Natural killer cell (primary cell): ENCODE measurements around the gene MYLIP. TPM values are rescaled to one million over a fixed set of nuclear protein-coding genes. Genes with fewer than 3 reads are reported as not detected.

Source experiments
- ATAC-seq, 3 donors: fragments of 150-1000 bp in 2 of 3; fragments of 200-7000 bp in 1 of 3; cut with Tn5 transposase; 1 replicate in 1 of 3; 2 replicates in 2 of 3; pipeline ENCODE4 v1.10.0; 2021; ENCODE audit warnings: mild to moderate bottlenecking in 2 of 3, moderate library complexity in 2 of 3
- DNase-seq, 2 donors: peaks; one replicate each; pipeline versions ENCODE4 v3.0.0 to v3.0.0-alpha.2; 2013 to 2021; ENCODE audit warnings: mixed read lengths in 1 of 2
- H3K27ac ChIP-seq: one replicate; pipeline ENCODE4 v1.5.1; 2013; ENCODE audit warnings: mild to moderate bottlenecking, low read length
- H3K27me3 ChIP-seq: one replicate; pipeline ENCODE4 v1.6.1; 2013; ENCODE audit warnings: low read length; ENCODE audit not compliant: control insufficient read depth, insufficient read depth
- H3K36me3 ChIP-seq: one replicate; pipeline ENCODE4 v1.6.1; 2013; ENCODE audit warnings: low read length; ENCODE audit not compliant: control insufficient read depth, insufficient read depth
- H3K4me1 ChIP-seq: one replicate; pipeline ENCODE4 v1.6.1; 2013; ENCODE audit warnings: low read length; ENCODE audit not compliant: control insufficient read depth, insufficient read depth
- H3K4me3 ChIP-seq: one replicate; pipeline ENCODE4 v1.5.1; 2013; ENCODE audit warnings: low read length
- H3K9me3 ChIP-seq: one replicate; pipeline ENCODE4 v1.6.1; 2013; ENCODE audit warnings: low read length; ENCODE audit not compliant: control insufficient read depth, insufficient read depth
- H3K27ac Mint-ChIP-seq, 2 donors: one replicate each; pipeline ENCODE4 v1.8.0; 2022; ENCODE audit warnings: mild to moderate bottlenecking in 2 of 2, mixed read lengths in 2 of 2, moderate library complexity in 1 of 2
- H3K27me3 Mint-ChIP-seq, 2 donors: one replicate each; pipeline ENCODE4 v1.8.0; 2022; ENCODE audit warnings: low read depth in 2 of 2, mixed read lengths in 2 of 2
- H3K36me3 Mint-ChIP-seq: one replicate; pipeline ENCODE4 v1.8.0; 2022; ENCODE audit warnings: mixed read lengths
- H3K4me1 Mint-ChIP-seq, 2 donors: one replicate each; pipeline ENCODE4 v1.8.0; 2022; ENCODE audit warnings: mixed read lengths in 2 of 2
- H3K4me3 Mint-ChIP-seq: one replicate; pipeline ENCODE4 v1.8.0; 2022; ENCODE audit warnings: mild to moderate bottlenecking, moderate library complexity, mixed read lengths
- H3K9me3 Mint-ChIP-seq, 2 donors: one replicate each; pipeline ENCODE4 v1.8.0; 2022; ENCODE audit warnings: mixed read lengths in 2 of 2
- CTCF ChIP-seq: fragments of 200-600 bp; IDR thresholded peaks from one replicate; pipeline ENCODE4 v1.8.0; 2022; ENCODE audit warnings: antibody characterized with exemption
- WGBS: methylation state at CpG from one replicate; pipeline ENCODE4 v1.1.7; 2013; ENCODE audit warnings: missing lambda C conversion rate; ENCODE audit not compliant: insufficient coverage; 5-methylcytosine and 5-hydroxymethylcytosine counted together
- intact Hi-C: fragments of 100-400 bp; cut with micrococcal nuclease; formaldehyde crosslinking; loops from one replicate; pipeline ENCODE4 v1.14.2; 2022
- total RNA-seq, 4 donors: library from RNA; stranded (reverse); fragments of 120-200 nt in 1 of 4; gene quantifications; one replicate each; pipeline versions ENCODE4 v1.2.3 to v1.2.4, GENCODE V29; 2013 to 2022

MYLIP gene
- total RNA-seq, 3 donors from 2014 or later (not counting 1 experiment from before 2014, with no cell fraction given) = 127 to 207 (median 150) TPM

- intact Hi-C loops = no loop called here
- 97% methylated on average over 11 of the region's 12 CpGs for WGBS
- ATAC-seq (no peak), DNase-seq (no peak)
- H3K27ac ChIP-seq = no peak overlapping the region
- H3K9me3 Mint-ChIP-seq = no peaks in the 10 kb centered on the region
- H3K27ac Mint-ChIP-seq = peak overlapping the region; percentile 75 to 92
- H3K4me1 Mint-ChIP-seq = peaks cover 38 to 53% of the 10 kb centered on the region in 2 donors
- peak overlapping the region; percentile 70 for H3K4me3 Mint-ChIP-seq
- no peaks in the 10 kb centered on the region for H3K27me3 ChIP-seq
- H3K36me3 Mint-ChIP-seq = no peaks in the 10 kb centered on the region
- H3K4me1 ChIP-seq = peaks cover 9% of the 10 kb centered on the region
- no peaks in the 10 kb centered on the region for H3K9me3 ChIP-seq
- H3K4me3 ChIP-seq = no peak overlapping the region
- H3K36me3 ChIP-seq = peaks cover 14% of the 10 kb centered on the region
- no peaks in the 10 kb centered on the region for H3K27me3 Mint-ChIP-seq
- TF ChIP-seq CTCF = no peak
Measured at GRCh38 chr6:16127471-16127870, 1.4 kb upstream of the MYLIP start.

- H3K4me1 ChIP-seq = peaks cover 15% of the 10 kb centered on the region
Measured at GRCh38 chr6:16129623-16130401, 926 bp downstream of the MYLIP start.

GRCh38 chr6:16130437-16130891 is 1.6 kb downstream of the MYLIP start:
- peaks cover 28% of the 10 kb centered on the region for H3K36me3 ChIP-seq
- no peaks in the 10 kb centered on the region for H3K27me3 Mint-ChIP-seq
- H3K9me3 Mint-ChIP-seq = no peaks in the 10 kb centered on the region
- peaks cover 46 to 64% of the 10 kb centered on the region in 2 donors for H3K4me1 Mint-ChIP-seq
- ATAC-seq = peak in 1 of 3 donors; percentile 1
- no peaks in the 10 kb centered on the region for H3K27me3 ChIP-seq
- peak overlapping the region; percentile 99 for H3K4me3 ChIP-seq
- intact Hi-C loops = loop anchor here (2.0 to 10.0 kb wide), 4 partner anchors 136 to 882 kb away; partner anchors contain the start of gene ATXN1
- H3K4me3 Mint-ChIP-seq = peak overlapping the region; percentile 97
- peaks cover 18% of the 10 kb centered on the region for H3K4me1 ChIP-seq
- no peaks in the 10 kb centered on the region for H3K9me3 ChIP-seq
- 19% methylated on average over 8 of the region's 8 CpGs for WGBS
- H3K27ac ChIP-seq = peak overlapping the region; percentile 84
- peak overlapping the region; percentile 92 for H3K27ac Mint-ChIP-seq
- peaks cover 10% of the 10 kb centered on the region for H3K36me3 Mint-ChIP-seq
- TF ChIP-seq CTCF = no peak
- DNase-seq = peak in 1 of 2 donors; percentile 21

More at GRCh38 chr6:16129623-16130401, 926 bp downstream of the MYLIP start:
- Mint-ChIP-seq H3K27me3 (no peaks in the 10 kb centered on the region), H3K4me3 (peak overlapping the region; percentile 97), H3K36me3 (peaks cover 10% of the 10 kb centered on the region), H3K4me1 (peaks cover 43 to 60% of the 10 kb centered on the region in 2 donors), H3K9me3 (no peaks in the 10 kb centered on the region), H3K27ac (peak overlapping the region; percentile 92)
- intact Hi-C loops = loop anchor here (2.0 to 10.0 kb wide), 6 partner anchors 135 to 881 kb away; partner anchors contain the start of gene ATXN1
- DNase-seq (no peak), ATAC-seq (peak in 1 of 3 donors; percentile 2)
- H3K36me3 ChIP-seq = peaks cover 28% of the 10 kb centered on the region
- peak overlapping the region; percentile 84 for H3K27ac ChIP-seq
- H3K9me3 ChIP-seq = no peaks in the 10 kb centered on the region
- peak overlapping the region; percentile 99 for H3K4me3 ChIP-seq
- no peaks in the 10 kb centered on the region for H3K27me3 ChIP-seq
- peak; percentile 9 for TF ChIP-seq CTCF
- WGBS = 1% methylated on average over 36 of the region's 36 CpGs
